Measurements from ENCODE around the gene PLAA.

PLAA gene

DNA sequence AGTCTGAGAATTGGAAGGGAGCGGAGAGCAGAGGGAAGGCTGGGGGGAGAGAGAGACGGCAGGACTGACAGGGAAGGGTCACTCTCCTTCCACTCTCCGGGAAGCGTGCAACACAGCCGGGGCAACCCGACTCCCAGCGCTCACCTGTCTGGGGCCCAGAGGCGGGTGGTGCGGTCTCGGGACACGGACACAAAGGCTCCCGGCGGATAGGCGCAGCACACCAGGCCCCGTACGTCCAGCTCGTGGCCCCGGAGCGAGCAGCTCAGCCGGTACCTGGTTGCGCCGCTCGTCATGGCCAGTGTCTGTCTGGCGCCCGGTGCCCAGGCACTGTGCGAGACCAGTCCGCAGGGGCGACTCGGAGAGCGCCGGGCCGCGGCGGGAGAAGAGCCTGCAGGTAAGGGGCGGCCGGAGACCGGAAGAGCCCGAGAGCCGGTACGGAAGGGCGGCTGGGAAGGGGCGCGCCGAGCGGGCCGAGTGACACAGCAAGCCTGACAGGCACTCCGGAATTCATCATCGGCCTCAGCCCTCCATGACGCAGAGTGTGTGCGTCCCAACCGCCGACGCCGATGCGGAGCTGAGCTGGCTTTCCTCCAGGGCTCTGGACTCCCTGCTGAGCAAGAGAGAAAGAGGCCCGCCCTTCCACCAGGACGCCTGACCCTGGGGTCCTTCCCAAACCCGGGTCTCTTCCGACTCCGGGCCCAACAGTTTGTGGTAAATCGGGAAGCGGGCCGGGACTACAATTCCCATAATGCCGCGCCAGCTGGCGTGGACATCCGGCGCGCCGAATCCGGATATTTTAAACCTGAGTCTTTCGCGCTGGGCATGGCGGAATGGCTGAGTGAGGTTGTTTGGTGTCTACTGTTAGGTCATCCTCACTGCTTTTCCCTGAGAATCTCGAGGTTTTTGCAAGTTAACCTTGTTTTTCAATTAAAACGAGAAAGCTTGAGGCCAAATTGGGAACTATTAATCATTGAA, at the start of gene PLAA:
Gene PLAA (minus strand): TSS at position 490 of the 975 bp plus-strand sequence. CDS start 197 bp downstream, at position 293.
- peak; percentile 74 for DNase-seq

GRCh38 chr9:26995810-26996209, 48.8 kb upstream of the PLAA start:
- DNase-seq, result no peak

DNA sequence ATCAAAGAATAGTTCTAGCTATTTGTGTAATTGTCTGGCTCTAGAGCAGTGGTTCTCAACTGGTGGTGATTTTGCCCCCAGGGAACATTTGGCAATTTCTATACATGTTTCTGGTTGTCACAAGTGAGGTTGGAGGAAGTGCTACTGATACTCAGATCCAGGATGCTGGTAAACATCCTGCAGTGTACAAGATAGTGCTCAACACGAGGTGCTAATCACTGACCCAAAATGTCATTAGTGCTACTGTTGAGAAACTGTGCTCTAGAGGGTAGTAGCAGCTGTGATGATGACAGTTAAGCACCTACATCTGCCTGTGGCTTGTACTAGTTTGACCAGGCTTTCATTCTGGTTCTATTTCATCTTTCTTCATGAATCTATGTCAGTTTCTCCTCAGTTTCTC, 36.3 kb upstream of the PLAA start:
- no peak for DNase-seq

DNA sequence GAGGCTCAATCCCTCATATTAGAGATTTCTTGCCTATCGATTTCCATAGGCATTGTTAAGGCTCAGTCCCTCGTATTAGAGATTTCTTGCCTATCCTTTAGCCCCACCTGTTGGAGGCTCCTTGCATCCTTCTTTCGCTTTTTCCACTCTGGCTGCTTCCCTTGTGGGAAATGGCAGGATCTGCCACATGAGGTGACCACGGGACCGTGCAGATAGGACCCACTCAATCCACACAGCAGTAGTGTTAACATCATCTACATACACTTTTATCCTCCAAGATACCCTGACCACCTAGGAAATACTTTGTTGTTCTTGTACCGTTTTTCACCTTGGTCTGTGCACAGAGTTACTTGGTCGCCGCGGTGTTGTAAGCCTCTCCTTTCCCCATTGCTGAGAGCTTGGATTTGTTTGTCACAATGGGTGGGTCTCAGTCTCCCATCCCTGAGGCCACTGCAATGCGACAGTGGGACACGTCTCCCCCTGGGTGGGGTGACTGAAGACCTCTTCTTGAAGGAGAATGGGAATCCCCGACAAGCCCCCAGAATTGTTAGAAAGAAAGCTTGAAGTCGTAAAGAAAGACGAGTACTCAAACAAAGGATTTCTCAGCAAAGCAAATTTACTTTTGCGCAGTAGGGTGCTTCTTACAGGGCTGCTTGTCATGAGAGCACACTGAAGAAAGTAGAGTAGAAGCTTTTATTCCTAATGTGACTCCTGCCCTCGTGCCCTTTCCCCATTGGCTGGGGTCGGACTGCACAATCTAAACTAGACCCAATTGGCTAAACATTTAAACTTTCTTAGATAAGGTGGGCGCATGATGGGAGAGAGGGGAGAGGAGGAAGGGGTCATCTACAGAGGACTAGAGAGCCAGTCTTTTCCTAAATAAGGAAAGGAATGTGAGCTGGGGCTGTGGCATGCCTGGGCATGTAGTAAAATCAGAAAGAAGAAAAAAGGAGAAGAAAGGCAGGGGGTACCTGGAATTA, 29.0 kb upstream of the PLAA start:
- no peak for DNase-seq

- DNase-seq, result no peak
Measured at GRCh38 chr9:26974927-26975326, 27.9 kb upstream of the PLAA start.

- no peak for DNase-seq
Measured at GRCh38 chr9:26973989-26974388, 26.9 kb upstream of the PLAA start.

DNA sequence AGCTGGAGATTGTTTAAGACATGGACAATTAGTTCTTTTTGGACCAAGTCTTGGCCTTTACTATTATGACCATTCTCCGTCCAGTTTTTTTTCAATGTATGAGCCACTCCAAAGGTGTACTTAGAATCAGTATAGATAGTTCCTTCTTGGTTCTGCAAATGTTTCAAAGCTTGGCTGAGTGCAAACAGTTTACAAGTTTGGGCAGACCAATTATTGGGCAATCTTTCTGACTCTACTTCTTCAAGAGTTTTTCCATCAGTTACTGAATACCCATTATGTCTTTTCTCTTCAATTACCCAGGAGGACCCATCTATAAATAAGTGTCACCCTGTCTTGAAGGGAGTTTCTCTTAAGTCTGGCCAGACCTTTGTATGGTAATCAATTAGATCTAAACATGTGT, 24.7 kb upstream of the PLAA start:
- no peak for DNase-seq

GRCh38 chr9:26956860-26957233, 9.8 kb upstream of the PLAA start:
- no peak for DNase-seq

GRCh38 chr9:26955921-26956859, 9.1 kb upstream of the PLAA start, which contains the start of gene IFT74:
IFT74 (plus strand) TSS chr9:26956412; CDS start chr9:26961968, 5,556 bp downstream.
- DNase-seq, result peak; percentile 88 to 89

- no peak for DNase-seq
Measured at GRCh38 chr9:26955222-26955903, 8.3 kb upstream of the PLAA start.

GRCh38 chr9:26954050-26954508, 7.0 kb upstream of the PLAA start:
- no peak for DNase-seq

DNA sequence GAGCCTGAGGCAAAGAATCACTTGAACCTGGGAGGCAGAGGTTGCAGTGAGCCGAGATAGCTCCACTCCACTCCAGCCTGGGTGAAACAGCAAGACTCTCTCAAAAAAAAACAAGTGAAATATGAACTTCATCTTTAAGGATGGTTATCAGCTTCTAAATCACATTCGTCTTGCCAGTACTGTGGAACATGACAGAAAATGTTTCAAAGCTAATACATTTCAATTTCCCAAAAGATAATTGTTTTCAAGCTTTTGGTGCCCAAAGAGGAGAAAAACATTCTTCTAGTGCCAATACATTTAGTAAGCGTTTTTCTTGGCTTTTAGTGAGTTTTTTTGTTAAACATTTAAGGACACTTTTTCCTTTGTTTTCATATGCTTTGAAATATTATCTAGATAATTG, 4.8 kb upstream of the PLAA start:
- DNase-seq, result no peak

DNA sequence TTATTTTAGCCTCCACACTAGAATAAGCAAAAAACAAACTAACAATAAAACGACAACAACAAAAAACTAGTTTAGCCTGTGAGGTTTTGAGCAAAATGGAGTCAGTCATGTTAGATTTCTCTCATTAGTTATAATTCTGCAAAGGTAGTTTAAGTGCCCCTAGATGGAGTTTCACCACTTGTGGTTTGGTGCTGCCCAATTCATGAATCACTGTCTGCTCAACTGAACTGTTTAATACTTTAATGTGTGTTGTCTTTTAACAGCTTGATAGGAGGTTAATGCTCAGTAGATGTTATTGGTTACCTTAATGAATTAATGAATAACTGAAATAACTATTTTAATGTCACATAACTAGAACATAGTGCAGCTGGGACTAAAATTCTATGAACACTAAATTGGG, 3.5 kb upstream of the PLAA start:
- no peak for DNase-seq

GRCh38 chr9:26949637-26950069, 2.6 kb upstream of the PLAA start:
- DNase-seq, result no peak

DNA sequence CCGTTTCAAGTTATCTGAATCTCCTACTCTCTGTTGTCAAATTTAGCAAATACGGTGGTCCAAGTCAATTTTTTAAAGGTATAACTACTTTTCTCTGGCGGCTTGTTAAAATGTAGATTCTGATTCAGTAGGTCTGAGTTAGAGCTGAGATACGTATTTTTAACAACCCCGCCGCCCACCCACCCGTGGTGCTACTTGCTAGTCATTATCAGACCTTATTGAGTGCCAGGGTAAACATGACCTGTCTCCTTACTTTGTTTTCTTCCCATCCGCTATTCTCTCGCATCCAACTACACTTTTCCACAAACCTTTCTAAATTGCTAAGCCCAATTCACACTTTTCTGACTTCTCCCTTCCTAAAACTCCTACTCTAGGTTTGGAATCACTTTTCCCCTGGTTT, 694 bp upstream of the PLAA start:
- peak; percentile 15 to 24 for DNase-seq

GRCh38 chr9:26945591-26945990, 1.5 kb downstream of the PLAA start:
- DNase-seq, result no peak

DNA sequence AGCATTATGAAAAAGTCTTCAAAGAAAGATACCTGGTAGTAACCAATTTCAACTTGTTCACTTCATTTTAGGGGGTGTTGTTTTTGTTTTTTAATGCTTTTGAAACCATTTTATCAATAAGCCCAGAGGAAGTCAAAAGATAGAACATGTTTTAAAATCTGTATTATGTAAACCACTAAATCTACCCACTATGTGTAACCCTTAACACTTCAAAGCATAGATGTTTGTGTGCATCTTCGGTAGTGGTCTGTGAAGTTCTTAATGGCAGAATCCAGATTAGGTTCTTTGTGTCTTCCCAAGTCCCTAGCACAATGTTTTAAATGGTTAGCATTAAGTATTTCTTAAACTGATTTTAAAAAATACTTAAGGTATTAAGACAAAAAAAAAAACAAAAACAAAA, 6.3 kb downstream of the PLAA start:
- no peak for DNase-seq

DNA sequence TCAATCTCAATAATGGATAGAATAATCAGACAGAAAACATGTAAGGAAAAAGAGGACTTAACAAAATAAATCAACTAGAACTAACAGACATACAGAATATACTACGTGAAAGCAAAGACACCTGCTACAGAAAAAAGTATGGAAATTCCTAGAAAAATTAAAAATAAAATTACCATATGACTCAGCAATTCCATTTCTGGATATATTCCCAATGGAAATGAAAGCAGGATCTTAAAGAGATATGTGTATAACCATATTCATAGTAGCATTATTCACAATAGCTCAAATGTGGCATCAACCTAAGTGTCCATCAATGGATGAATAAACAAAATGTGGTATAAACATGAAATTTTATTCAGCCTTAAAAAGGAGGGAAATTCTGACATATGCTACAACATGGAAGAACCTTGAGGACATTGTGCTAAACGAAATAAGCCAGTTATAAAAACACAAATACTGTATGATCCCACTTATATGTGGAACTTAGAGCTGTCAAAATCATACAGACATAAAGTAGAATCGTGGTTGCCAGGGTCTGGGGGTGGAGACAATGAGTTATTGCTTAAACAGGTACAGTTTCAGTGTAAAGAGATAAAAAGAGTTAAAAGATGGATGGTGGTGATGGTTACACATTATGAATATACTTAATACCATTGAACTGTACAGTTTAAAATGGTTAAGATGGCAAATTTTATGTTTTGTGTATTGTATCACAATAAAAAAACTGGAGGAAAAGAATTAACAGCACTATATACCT, 6.9 kb downstream of the PLAA start:
- DNase-seq, result no peak

DNA sequence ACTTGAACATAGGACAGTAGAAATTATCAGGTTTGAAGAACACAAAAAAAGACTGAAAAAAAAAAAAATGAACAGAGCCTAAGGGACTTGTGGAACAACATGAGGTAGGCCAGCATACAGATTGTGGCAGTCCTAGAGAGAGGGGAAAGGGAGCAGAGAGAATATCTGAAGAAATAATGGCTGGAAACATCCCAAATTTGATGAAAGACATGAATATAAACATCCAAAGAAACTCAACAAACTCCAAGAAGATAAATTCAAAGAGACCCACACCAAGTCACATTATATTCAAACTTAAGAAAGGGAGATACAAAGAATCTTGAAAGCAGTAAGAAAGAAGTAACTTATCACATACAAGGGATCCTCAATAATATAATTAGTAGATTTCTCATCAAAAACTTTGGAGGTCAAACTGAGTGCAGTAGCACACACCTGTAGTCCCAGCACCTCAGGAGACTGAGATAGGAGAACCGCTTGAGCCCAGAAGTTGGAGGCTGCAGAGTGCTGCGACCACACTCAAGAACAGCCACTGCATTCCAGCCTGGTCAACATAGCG, 9.1 kb downstream of the PLAA start:
- DNase-seq, result no peak

- no peak for DNase-seq
Measured at GRCh38 chr9:26935847-26936246, 11.2 kb downstream of the PLAA start.

All from stimulated activated CD4-positive, alpha-beta T cell treated with anti-CD3 and anti-CD28 coated beads, Interleukin-2, amount 100 ng/mL, for 48 hours (primary cell).